Hepatocyte (in vitro differentiated cells): Measurements from ENCODE around the gene MARF1.

ENCODE experiments used
- CTCF ChIP-seq: fragments of 200-600 bp; sonication (generic); IDR thresholded peaks from 2 replicates; pipeline ENCODE4 v1.5.1; 2016; ENCODE audit warnings: antibody characterized with exemption, mild to moderate bottlenecking; ENCODE audit not compliant: poor library complexity
- EZH2 ChIP-seq: fragments of 200-600 bp; sonication (generic); IDR thresholded peaks from 2 replicates; pipeline ENCODE4 v1.6.1; 2016; ENCODE audit warnings: antibody characterized with exemption, mild to moderate bottlenecking, borderline replicate concordance

- TF ChIP-seq CTCF (no peak), EZH2 (no peak)
Measured at GRCh38 chr16:15583526-15583925, 59.4 kb downstream of the MARF1 start.
